Measurements from ENCODE around the gene PTGER3.

- TF ChIP-seq POLR2A (IDR thresholded peaks at IDR 0.05), result no peak
- TF ChIP-seq, protein P1, sequence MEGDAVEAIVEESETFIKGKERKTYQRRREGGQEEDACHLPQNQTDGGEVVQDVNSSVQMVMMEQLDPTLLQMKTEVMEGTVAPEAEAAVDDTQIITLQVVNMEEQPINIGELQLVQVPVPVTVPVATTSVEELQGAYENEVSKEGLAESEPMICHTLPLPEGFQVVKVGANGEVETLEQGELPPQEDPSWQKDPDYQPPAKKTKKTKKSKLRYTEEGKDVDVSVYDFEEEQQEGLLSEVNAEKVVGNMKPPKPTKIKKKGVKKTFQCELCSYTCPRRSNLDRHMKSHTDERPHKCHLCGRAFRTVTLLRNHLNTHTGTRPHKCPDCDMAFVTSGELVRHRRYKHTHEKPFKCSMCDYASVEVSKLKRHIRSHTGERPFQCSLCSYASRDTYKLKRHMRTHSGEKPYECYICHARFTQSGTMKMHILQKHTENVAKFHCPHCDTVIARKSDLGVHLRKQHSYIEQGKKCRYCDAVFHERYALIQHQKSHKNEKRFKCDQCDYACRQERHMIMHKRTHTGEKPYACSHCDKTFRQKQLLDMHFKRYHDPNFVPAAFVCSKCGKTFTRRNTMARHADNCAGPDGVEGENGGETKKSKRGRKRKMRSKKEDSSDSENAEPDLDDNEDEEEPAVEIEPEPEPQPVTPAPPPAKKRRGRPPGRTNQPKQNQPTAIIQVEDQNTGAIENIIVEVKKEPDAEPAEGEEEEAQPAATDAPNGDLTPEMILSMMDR (IDR thresholded peaks at IDR 0.05 in 4 of 5, conservative IDR thresholded peaks at IDR 0.05 in 1 of 5), result no peak
Observed at GRCh38 chr1:70963374-70963773, 84.2 kb downstream of the PTGER3 start.

Measured in gastrocnemius medialis (tissue), 4 donors.